ENCODE results near the gene TENM4.

GRCh38 chr11:79285756-79286155, 155.1 kb downstream of the TENM4 start:
- TF ChIP-seq GLIS3 (CRISPR knock-in tag; IDR thresholded peaks at IDR 0.05): no peak
- no peak for TF ChIP-seq OSR1 (CRISPR knock-in tag; IDR thresholded peaks at IDR 0.05)
- no peak for TF ChIP-seq ZC3H10 (CRISPR knock-in tag; IDR thresholded peaks at IDR 0.05)
- no peak for TF ChIP-seq ESRRG (CRISPR knock-in tag; IDR thresholded peaks at IDR 0.05)
- TF ChIP-seq RARB (CRISPR knock-in tag; IDR thresholded peaks at IDR 0.05): no peak
- TF ChIP-seq POU6F1 (CRISPR knock-in tag; IDR thresholded peaks at IDR 0.05; ENCODE audit: borderline replicate concordance, low read depth): no peak
- no peak for TF ChIP-seq ZFP3 (CRISPR knock-in tag; IDR thresholded peaks at IDR 0.05)
- no peak for TF ChIP-seq ARNTL (CRISPR knock-in tag; IDR thresholded peaks at IDR 0.05; ENCODE audit: borderline replicate concordance, low read depth)
- TF ChIP-seq PPARA (CRISPR knock-in tag; IDR thresholded peaks at IDR 0.05; ENCODE audit: borderline replicate concordance): no peak
- TF ChIP-seq TCF4 (CRISPR knock-in tag; IDR thresholded peaks at IDR 0.05; ENCODE audit: borderline replicate concordance): no peak
- TF ChIP-seq, protein P1, sequence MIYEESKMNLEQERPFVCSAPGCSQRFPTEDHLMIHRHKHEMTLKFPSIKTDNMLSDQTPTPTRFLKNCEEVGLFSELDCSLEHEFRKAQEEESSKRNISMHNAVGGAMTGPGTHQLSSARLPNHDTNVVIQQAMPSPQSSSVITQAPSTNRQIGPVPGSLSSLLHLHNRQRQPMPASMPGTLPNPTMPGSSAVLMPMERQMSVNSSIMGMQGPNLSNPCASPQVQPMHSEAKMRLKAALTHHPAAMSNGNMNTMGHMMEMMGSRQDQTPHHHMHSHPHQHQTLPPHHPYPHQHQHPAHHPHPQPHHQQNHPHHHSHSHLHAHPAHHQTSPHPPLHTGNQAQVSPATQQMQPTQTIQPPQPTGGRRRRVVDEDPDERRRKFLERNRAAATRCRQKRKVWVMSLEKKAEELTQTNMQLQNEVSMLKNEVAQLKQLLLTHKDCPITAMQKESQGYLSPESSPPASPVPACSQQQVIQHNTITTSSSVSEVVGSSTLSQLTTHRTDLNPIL (CRISPR knock-in tag; IDR thresholded peaks at IDR 0.05; ENCODE audit: low read depth): no peak
- no peak for TF ChIP-seq ZNF565 (CRISPR knock-in tag; conservative IDR thresholded peaks at IDR 0.05; ENCODE audit: low read depth)
- TF ChIP-seq, protein P2, sequence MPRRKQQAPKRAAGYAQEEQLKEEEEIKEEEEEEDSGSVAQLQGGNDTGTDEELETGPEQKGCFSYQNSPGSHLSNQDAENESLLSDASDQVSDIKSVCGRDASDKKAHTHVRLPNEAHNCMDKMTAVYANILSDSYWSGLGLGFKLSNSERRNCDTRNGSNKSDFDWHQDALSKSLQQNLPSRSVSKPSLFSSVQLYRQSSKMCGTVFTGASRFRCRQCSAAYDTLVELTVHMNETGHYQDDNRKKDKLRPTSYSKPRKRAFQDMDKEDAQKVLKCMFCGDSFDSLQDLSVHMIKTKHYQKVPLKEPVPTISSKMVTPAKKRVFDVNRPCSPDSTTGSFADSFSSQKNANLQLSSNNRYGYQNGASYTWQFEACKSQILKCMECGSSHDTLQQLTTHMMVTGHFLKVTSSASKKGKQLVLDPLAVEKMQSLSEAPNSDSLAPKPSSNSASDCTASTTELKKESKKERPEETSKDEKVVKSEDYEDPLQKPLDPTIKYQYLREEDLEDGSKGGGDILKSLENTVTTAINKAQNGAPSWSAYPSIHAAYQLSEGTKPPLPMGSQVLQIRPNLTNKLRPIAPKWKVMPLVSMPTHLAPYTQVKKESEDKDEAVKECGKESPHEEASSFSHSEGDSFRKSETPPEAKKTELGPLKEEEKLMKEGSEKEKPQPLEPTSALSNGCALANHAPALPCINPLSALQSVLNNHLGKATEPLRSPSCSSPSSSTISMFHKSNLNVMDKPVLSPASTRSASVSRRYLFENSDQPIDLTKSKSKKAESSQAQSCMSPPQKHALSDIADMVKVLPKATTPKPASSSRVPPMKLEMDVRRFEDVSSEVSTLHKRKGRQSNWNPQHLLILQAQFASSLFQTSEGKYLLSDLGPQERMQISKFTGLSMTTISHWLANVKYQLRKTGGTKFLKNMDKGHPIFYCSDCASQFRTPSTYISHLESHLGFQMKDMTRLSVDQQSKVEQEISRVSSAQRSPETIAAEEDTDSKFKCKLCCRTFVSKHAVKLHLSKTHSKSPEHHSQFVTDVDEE (CRISPR knock-in tag; IDR thresholded peaks at IDR 0.05): no peak
- TF ChIP-seq PATZ1 (CRISPR knock-in tag; IDR thresholded peaks at IDR 0.05; ENCODE audit: borderline replicate concordance): no peak
